T-cell (primary cell): Measurements from ENCODE around the gene RACK1. TPM values are rescaled to one million over a fixed set of nuclear protein-coding genes. Genes with fewer than 3 reads are reported as not detected.
A peak's percentile ranks its signal among the peaks of the same experiment; 100 is the strongest.

ENCODE experiments used
- ATAC-seq, 4 experiments: fragments of 200-7000 bp in 3 of 4; fragments of 150-1000 bp in 1 of 4; cut with Tn5 transposase; replicated peaks in 1 of 4; 1 replicate in 3 of 4; 2 replicates in 1 of 4; pipeline ENCODE4 v1.10.0; 2021; ENCODE audit warnings: moderate library complexity in 3 of 4, mild to moderate bottlenecking in 2 of 4, moderate number of reproducible peaks in 1 of 4
- CTCF ChIA-PET, 2 donors: fragments of 300-600 bp; sonication (Branson Sonifier 250); formaldehyde crosslinking; loops; one replicate each; lab custom pipeline; 2022; ENCODE audit warnings: antibody characterized with exemption in 2 of 2; lab: Charles Lee
- POLR2A ChIA-PET, 2 donors: fragments of 300-600 bp; sonication (Branson Sonifier 250); formaldehyde crosslinking; loops; one replicate each; lab custom pipeline; 2022; ENCODE audit warnings: antibody characterized with exemption in 2 of 2; lab: Charles Lee
- DNase-seq, 35 experiments: peaks; one replicate each; pipeline versions ENCODE4 v3.0.0 to v3.0.0-alpha.2; 2013 to 2023
- H3K27ac ChIP-seq: one replicate; pipeline ENCODE4 v1.5.1; 2013; ENCODE audit warnings: low read length
- H3K27me3 ChIP-seq, 2 experiments: replicated peaks in 1 of 2; 1 replicate in 1 of 2; 2 replicates in 1 of 2; pipeline versions ENCODE4 v1.6.1 to v1.7.0; 2013; ENCODE audit warnings: low read length in 1 of 2, mixed read lengths in 1 of 2; ENCODE audit not compliant: control insufficient read depth in 2 of 2, insufficient read depth in 2 of 2; ENCODE audit errors: extremely low read depth in 1 of 2
- H3K36me3 ChIP-seq, 2 donors: 1 replicate in 1 of 2; 2 replicates in 1 of 2; pipeline versions ENCODE4 v1.6.1 to v1.7.0; 2013; ENCODE audit warnings: low read length in 1 of 2; ENCODE audit not compliant: control insufficient read depth in 2 of 2, insufficient read depth in 1 of 2; ENCODE audit errors: extremely low read depth in 1 of 2
- H3K4me1 ChIP-seq, 2 experiments: 1 replicate in 1 of 2; 2 replicates in 1 of 2; pipeline versions ENCODE4 v1.6.1 to v1.7.0; 2013; ENCODE audit warnings: low read length in 2 of 2, mixed read lengths in 1 of 2; ENCODE audit not compliant: insufficient read depth in 2 of 2, control insufficient read depth in 1 of 2; ENCODE audit errors: extremely low read depth in 1 of 2
- H3K4me3 ChIP-seq, 2 donors: 1 replicate in 1 of 2; 2 replicates in 1 of 2; pipeline versions ENCODE4 v1.5.1 to v1.7.0; 2013; ENCODE audit warnings: mild to moderate bottlenecking in 2 of 2, low read length in 1 of 2, moderate library complexity in 1 of 2; ENCODE audit not compliant: control insufficient read depth in 1 of 2; ENCODE audit errors: extremely low read depth in 1 of 2
- H3K9me3 ChIP-seq: 2 replicates; pipeline ENCODE4 v1.7.0; 2013
- H3K27ac Mint-ChIP-seq, 2 donors: one replicate each; pipeline ENCODE4 v1.8.0; 2020 to 2021; ENCODE audit warnings: mild to moderate bottlenecking in 2 of 2, mixed read lengths in 2 of 2
- H3K27me3 Mint-ChIP-seq, 2 donors: one replicate each; pipeline ENCODE4 v1.8.0; 2021 to 2022; ENCODE audit warnings: mixed read lengths in 2 of 2
- H3K36me3 Mint-ChIP-seq: one replicate; pipeline ENCODE4 v1.8.0; 2021; ENCODE audit warnings: mixed read lengths
- H3K4me1 Mint-ChIP-seq, 3 donors: one replicate each; pipeline ENCODE4 v1.8.0; 2020 to 2022; ENCODE audit warnings: mixed read lengths in 3 of 3, mild to moderate bottlenecking in 1 of 3
- H3K4me3 Mint-ChIP-seq, 3 donors: one replicate each; pipeline ENCODE4 v1.8.0; 2020 to 2022; ENCODE audit warnings: mild to moderate bottlenecking in 3 of 3, mixed read lengths in 3 of 3, moderate library complexity in 3 of 3
- H3K9me3 Mint-ChIP-seq, 3 donors: one replicate each; pipeline ENCODE4 v1.8.0; 2020 to 2022; ENCODE audit warnings: mixed read lengths in 3 of 3
- WGBS: methylation state at CpG from one replicate; pipeline ENCODE4 v1.1.5; 2013; ENCODE audit warnings: missing lambda C conversion rate; ENCODE audit not compliant: insufficient coverage; 5-methylcytosine and 5-hydroxymethylcytosine counted together
- total RNA-seq, 35 experiments: library from RNA in 6 of 35; stranded (reverse) in 6 of 35; fragments of 120-200 nt in 1 of 35; gene quantifications; one replicate each; pipeline versions ENCODE4 v1.2.1 to v1.2.4 and lab custom pipeline; 2013 to 2026

The RACK1 gene
- total RNA-seq, 5 donors from 2014 or later (not counting 1 experiment from before 2014, with no cell fraction given): 2,132 to 2,437 (median 2,230) TPM

GRCh38 chr5:181190711-181191525 lies 52.8 kb downstream of the RACK1 start:
- Mint-ChIP-seq H3K36me3 (peaks cover 10% of the 10 kb centered on the region), H3K9me3 (peaks cover 0 to 4% (median 0%) of the 10 kb centered on the region in 3 donors), H3K4me1 (peaks cover 39 to 56% (median 41%) of the 10 kb centered on the region in 3 donors), H3K4me3 (peak overlapping the region; percentile 94 to 95 (median 94)), H3K27ac (peak overlapping the region; percentile 95 to 96), H3K27me3 (peaks cover 6 to 12% of the 10 kb centered on the region in 2 donors)
- Histone ChIP-seq H3K36me3 (no peaks in the 10 kb centered on the region), H3K4me3 (peak overlapping the region; percentile 70 to 99), H3K27ac (peak overlapping the region; percentile 66), H3K9me3 (no peaks in the 10 kb centered on the region), H3K27me3 (no peaks in the 10 kb centered on the region), H3K4me1 (peaks cover 2 to 42% of the 10 kb centered on the region in 2 experiments)
- WGBS: under 1% methylated on average over 64 of the region's 66 CpGs
- ChIA-PET POLR2A (interaction anchor here (0.5 to 1.8 kb wide), 4 partner anchors 15 to 32 kb away, joined by 3 to 5 read pairs (median 4); partner anchors contain the start of gene TRIM41 (in 2 of the 2)), CTCF (interaction anchor here in 1 of 2 donors (1.1 to 3.8 kb wide), 8 partner anchors 14 to 71 kb away, joined by 4 to 29 read pairs (median 6); partner anchors contain the start of genes RACK1, TRIM41, TRIM52 and TRIM7)
- DNase-seq (peak in 15 of 35 experiments; percentile 18 to 74 (median 39)), ATAC-seq (peak; percentile 6 to 13 (median 12))

- Histone ChIP-seq H3K9me3 (no peaks in the 10 kb centered on the region), H3K27ac (peak overlapping the region; percentile 45), H3K27me3 (no peaks in the 10 kb centered on the region), H3K36me3 (no peaks in the 10 kb centered on the region), H3K4me1 (peaks cover 3 to 49% of the 10 kb centered on the region in 2 experiments), H3K4me3 (peak overlapping the region; percentile 70 to 99)
- peaks cover 45 to 62% (median 47%) of the 10 kb centered on the region in 3 donors for H3K4me1 Mint-ChIP-seq
- DNase-seq (peak in 10 of 35 experiments; percentile 27 to 64 (median 34)), ATAC-seq (peak; percentile 2 to 7 (median 4))
- H3K9me3 Mint-ChIP-seq: peaks cover 0 to 4% (median 0%) of the 10 kb centered on the region in 3 donors
- H3K4me3 Mint-ChIP-seq: peak overlapping the region; percentile 94 to 95 (median 94)
- H3K36me3 Mint-ChIP-seq: peaks cover 10% of the 10 kb centered on the region
- POLR2A ChIA-PET: interaction anchor here (0.6 to 0.9 kb wide), 3 partner anchors 15 to 16 kb away, joined by 3 read pairs; partner anchors contain the start of gene TRIM7 (in 1 of the 2)
- CTCF ChIA-PET: interaction anchor here in 1 of 2 donors (1.2 to 3.8 kb wide), 5 partner anchors 15 to 71 kb away, joined by 3 to 20 read pairs (median 6); partner anchors contain the start of genes RACK1, TRIM41 and TRIM52
- H3K27ac Mint-ChIP-seq: peak overlapping the region; percentile 87 to 94
- under 1% methylated on average over 49 of the region's 52 CpGs for WGBS
- H3K27me3 Mint-ChIP-seq: peaks cover 6 to 12% of the 10 kb centered on the region in 2 donors
Observed at GRCh38 chr5:181189962-181190710, 53.6 kb downstream of the RACK1 start.

DNA sequence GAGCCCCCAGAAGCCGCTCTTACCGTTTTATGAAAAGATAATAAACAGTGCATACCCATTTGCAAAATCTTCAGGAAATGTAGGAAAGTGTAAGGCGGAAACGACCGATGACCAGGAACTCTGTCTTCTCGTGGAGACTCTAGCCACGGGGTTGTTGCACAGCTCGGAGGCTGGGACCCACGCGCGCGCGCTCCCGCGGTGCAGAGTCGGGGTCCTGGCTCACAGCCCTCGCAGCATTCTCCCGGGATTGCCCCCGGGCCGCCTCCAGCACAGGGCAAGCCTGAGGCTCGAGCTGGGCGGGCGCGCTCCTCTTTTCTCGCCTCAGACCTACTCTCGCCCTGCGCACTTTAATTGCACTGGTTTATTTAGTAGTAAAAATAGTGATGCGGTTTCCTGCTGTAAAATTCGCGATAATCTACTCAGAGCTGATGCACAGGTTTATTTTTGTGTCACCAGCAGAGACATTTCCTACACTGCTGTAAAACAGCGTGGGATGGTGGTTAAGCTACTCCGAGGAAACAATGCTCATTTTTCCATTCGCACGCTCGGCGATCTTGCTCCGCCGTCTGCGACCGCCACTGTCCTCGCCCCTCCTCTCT lies 54.2 kb downstream of the RACK1 start:
- H3K27ac ChIP-seq: peak overlapping the region; percentile 45
- DNase-seq: peak in 24 of 35 experiments; percentile 28 to 82 (median 43)
- no peaks in the 10 kb centered on the region for H3K9me3 ChIP-seq
- ChIA-PET CTCF (interaction anchor here in 1 of 2 donors (1.2 to 3.8 kb wide), 5 partner anchors 14 to 72 kb away, joined by 3 to 20 read pairs (median 6); partner anchors contain the start of genes RACK1, TRIM41 and TRIM52), POLR2A (interaction anchor here (0.6 to 0.9 kb wide), 3 partner anchors 16 to 34 kb away, joined by 3 to 4 read pairs (median 3); partner anchors contain the start of genes TRIM41 (in 1 of the 2) and TRIM7 (in 1 of the 2))
- Mint-ChIP-seq H3K4me1 (peaks cover 50 to 67% (median 52%) of the 10 kb centered on the region in 3 donors), H3K36me3 (peaks cover 10% of the 10 kb centered on the region), H3K9me3 (peaks cover 0 to 4% (median 0%) of the 10 kb centered on the region in 3 donors), H3K27me3 (peaks cover 6 to 12% of the 10 kb centered on the region in 2 donors), H3K27ac (peak overlapping the region; percentile 94 to 95), H3K4me3 (peak overlapping the region; percentile 94 to 95 (median 94))
- H3K27me3 ChIP-seq: no peaks in the 10 kb centered on the region
- H3K4me1 ChIP-seq: peaks cover 6 to 55% of the 10 kb centered on the region in 2 experiments
- peak; percentile 19 to 47 (median 34) for ATAC-seq
- H3K36me3 ChIP-seq: no peaks in the 10 kb centered on the region
- WGBS: 0% methylated on average over 27 of the region's 41 CpGs
- peak overlapping the region; percentile 70 to 99 for H3K4me3 ChIP-seq

- H3K27me3 Mint-ChIP-seq: peaks cover 6 to 12% of the 10 kb centered on the region in 2 donors
Observed at GRCh38 chr5:181188700-181189362, 54.9 kb downstream of the RACK1 start.

More at GRCh38 chr5:181188700-181189362, 54.9 kb downstream of the RACK1 start:
- Mint-ChIP-seq H3K36me3 (peaks cover 10% of the 10 kb centered on the region), H3K27ac (peak overlapping the region; percentile 94 to 95), H3K4me1 (peaks cover 54 to 72% (median 57%) of the 10 kb centered on the region in 3 donors), H3K9me3 (peaks cover 0 to 4% (median 0%) of the 10 kb centered on the region in 3 donors), H3K4me3 (peak overlapping the region; percentile 94 to 95 (median 94))
- 0% methylated on average over 24 of the region's 35 CpGs for WGBS
- ChIA-PET POLR2A (interaction anchor here (0.5 to 0.7 kb wide), 4 partner anchors 16 to 34 kb away, joined by 3 to 11 read pairs (median 4); partner anchors contain the start of genes TRIM41 (in 1 of the 2) and TRIM7 (in 1 of the 2)), CTCF (interaction anchor here in 1 of 2 donors (0.8 to 3.8 kb wide), 4 partner anchors 14 to 55 kb away, joined by 3 to 20 read pairs (median 6); partner anchors contain the start of gene RACK1)
- Histone ChIP-seq H3K36me3 (no peaks in the 10 kb centered on the region), H3K9me3 (no peaks in the 10 kb centered on the region), H3K4me1 (peaks cover 9 to 59% of the 10 kb centered on the region in 2 experiments), H3K27me3 (no peaks in the 10 kb centered on the region), H3K27ac (peak overlapping the region; percentile 45), H3K4me3 (peak overlapping the region; percentile 70 to 99)
- ATAC-seq (peak; percentile 0 to 15 (median 1)), DNase-seq (peak in 32 of 35 experiments; percentile 40 to 90 (median 72))
